Memory B cell (primary cell): ENCODE measurements around the gene SEC61B.
A peak's percentile ranks its signal among the peaks of the same experiment; 100 is the strongest.

Experiments
- ATAC-seq: fragments of 150-1000 bp; cut with Tn5 transposase; 2 replicates; pipeline ENCODE4 v1.10.0; 2021; ENCODE audit warnings: low read depth, mild to moderate bottlenecking, moderate library complexity
- DNase-seq, 2 donors: peaks; one replicate each; pipeline ENCODE4 v3.0.0; 2022; ENCODE audit warnings: low spot score in 2 of 2
- H3K27ac Mint-ChIP-seq: one replicate; pipeline ENCODE4 v1.8.0; 2022; ENCODE audit warnings: mild to moderate bottlenecking, moderate library complexity, mixed read lengths
- H3K27me3 Mint-ChIP-seq: one replicate; pipeline ENCODE4 v1.8.0; 2022; ENCODE audit warnings: mixed read lengths
- H3K36me3 Mint-ChIP-seq: one replicate; pipeline ENCODE4 v1.8.0; 2022; ENCODE audit warnings: mild to moderate bottlenecking, mixed read lengths
- H3K4me1 Mint-ChIP-seq: one replicate; pipeline ENCODE4 v1.8.0; 2022; ENCODE audit warnings: mixed read lengths
- H3K4me3 Mint-ChIP-seq: one replicate; pipeline ENCODE4 v1.8.0; 2022; ENCODE audit warnings: mild to moderate bottlenecking, moderate library complexity, mixed read lengths
- H3K9me3 Mint-ChIP-seq: one replicate; pipeline ENCODE4 v1.8.0; 2022; ENCODE audit warnings: mixed read lengths

The SEC61B gene

GRCh38 chr9:99201603-99202002, 20.5 kb upstream of the SEC61B start:
- DNase-seq, result no peak
- no peaks in the 10 kb centered on the region for H3K36me3 Mint-ChIP-seq
- ATAC-seq, result no peak
- no peak overlapping the region for H3K27ac Mint-ChIP-seq
- peaks cover 7% of the 10 kb centered on the region for H3K4me1 Mint-ChIP-seq
- H3K4me3 Mint-ChIP-seq, result no peak overlapping the region
- no peaks in the 10 kb centered on the region for H3K27me3 Mint-ChIP-seq
- H3K9me3 Mint-ChIP-seq, result peaks cover 1% of the 10 kb centered on the region

GRCh38 chr9:99210572-99210971, 11.5 kb upstream of the SEC61B start:
- H3K9me3 Mint-ChIP-seq, result peaks cover 8% of the 10 kb centered on the region
- H3K4me1 Mint-ChIP-seq, result peaks cover 16% of the 10 kb centered on the region
- no peak overlapping the region for H3K4me3 Mint-ChIP-seq
- H3K36me3 Mint-ChIP-seq, result peaks cover 21% of the 10 kb centered on the region
- no peak overlapping the region for H3K27ac Mint-ChIP-seq
- no peak for ATAC-seq
- peaks cover 2% of the 10 kb centered on the region for H3K27me3 Mint-ChIP-seq
- no peak for DNase-seq

DNA sequence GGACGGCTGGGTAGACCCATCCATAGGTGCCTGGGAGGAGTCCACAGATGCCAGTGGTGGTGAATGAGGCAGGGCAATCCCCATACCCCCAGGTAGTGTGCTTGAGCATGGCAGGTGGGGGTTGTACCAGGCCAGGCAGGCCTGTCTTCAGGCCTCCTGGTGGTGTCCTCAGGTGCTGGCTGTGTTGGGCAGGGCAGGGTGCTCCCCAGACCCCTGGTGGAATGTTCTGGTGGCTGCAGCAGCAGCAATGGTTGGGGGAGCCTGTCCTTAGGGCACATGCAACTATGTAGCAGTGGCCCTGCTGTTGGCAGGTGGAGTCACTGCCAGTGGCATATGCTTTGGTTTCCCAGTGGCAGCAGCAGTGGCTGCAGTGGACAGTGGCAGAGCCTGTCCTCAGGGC, 10.3 kb upstream of the SEC61B start:
- Mint-ChIP-seq H3K4me1 (peaks cover 16% of the 10 kb centered on the region), H3K27me3 (peaks cover 2% of the 10 kb centered on the region), H3K4me3 (no peak overlapping the region), H3K36me3 (peaks cover 25% of the 10 kb centered on the region), H3K27ac (no peak overlapping the region), H3K9me3 (peaks cover 7% of the 10 kb centered on the region)
- no peak for ATAC-seq
- DNase-seq, result no peak

- H3K27ac Mint-ChIP-seq, result no peak overlapping the region
- peaks cover 32% of the 10 kb centered on the region for H3K36me3 Mint-ChIP-seq
- DNase-seq, result no peak
- no peak overlapping the region for H3K4me3 Mint-ChIP-seq
- H3K9me3 Mint-ChIP-seq, result peaks cover 5% of the 10 kb centered on the region
- peaks cover 2% of the 10 kb centered on the region for H3K27me3 Mint-ChIP-seq
- peaks cover 19% of the 10 kb centered on the region for H3K4me1 Mint-ChIP-seq
- peak; percentile 66 for ATAC-seq
Observed at GRCh38 chr9:99213197-99213596, 8.9 kb upstream of the SEC61B start.

- no peak overlapping the region for H3K4me3 Mint-ChIP-seq
- H3K9me3 Mint-ChIP-seq, result peaks cover 3% of the 10 kb centered on the region
- H3K27ac Mint-ChIP-seq, result no peak overlapping the region
- H3K4me1 Mint-ChIP-seq, result peaks cover 34% of the 10 kb centered on the region
- no peaks in the 10 kb centered on the region for H3K27me3 Mint-ChIP-seq
- no peak for DNase-seq
- ATAC-seq, result no peak
- H3K36me3 Mint-ChIP-seq, result peaks cover 35% of the 10 kb centered on the region
Observed at GRCh38 chr9:99216073-99216472, 6.0 kb upstream of the SEC61B start.

DNA sequence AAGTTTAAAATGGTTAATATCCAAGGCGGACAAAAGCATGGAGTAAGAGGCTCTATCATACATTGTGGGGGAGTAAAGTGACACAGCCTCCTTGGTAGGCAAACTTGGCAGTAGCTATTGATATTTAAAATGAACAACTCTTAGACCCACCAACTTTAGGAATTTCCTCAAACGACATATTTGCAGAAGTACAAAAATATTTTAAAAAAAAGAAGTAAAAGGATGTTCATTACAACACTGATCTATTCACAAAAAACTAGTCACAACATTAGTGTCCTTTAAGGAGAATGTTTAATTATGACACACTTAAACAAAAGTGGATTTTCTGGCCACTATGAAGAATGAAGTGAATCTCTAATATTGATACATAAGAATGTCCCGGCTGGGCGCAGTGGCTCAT, 2.1 kb upstream of the SEC61B start:
- Mint-ChIP-seq H3K9me3 (no peaks in the 10 kb centered on the region), H3K4me3 (peak overlapping the region; percentile 46), H3K36me3 (peaks cover 36% of the 10 kb centered on the region), H3K4me1 (peaks cover 45% of the 10 kb centered on the region), H3K27ac (no peak overlapping the region), H3K27me3 (no peaks in the 10 kb centered on the region)
- DNase-seq (no peak), ATAC-seq (no peak)

GRCh38 chr9:99221266-99221620, 839 bp upstream of the SEC61B start:
- ATAC-seq (no peak), DNase-seq (no peak)
- Mint-ChIP-seq H3K9me3 (no peaks in the 10 kb centered on the region), H3K36me3 (peaks cover 32% of the 10 kb centered on the region), H3K4me1 (peaks cover 47% of the 10 kb centered on the region), H3K27me3 (no peaks in the 10 kb centered on the region), H3K27ac (peak overlapping the region; percentile 100), H3K4me3 (peak overlapping the region; percentile 95)

DNA sequence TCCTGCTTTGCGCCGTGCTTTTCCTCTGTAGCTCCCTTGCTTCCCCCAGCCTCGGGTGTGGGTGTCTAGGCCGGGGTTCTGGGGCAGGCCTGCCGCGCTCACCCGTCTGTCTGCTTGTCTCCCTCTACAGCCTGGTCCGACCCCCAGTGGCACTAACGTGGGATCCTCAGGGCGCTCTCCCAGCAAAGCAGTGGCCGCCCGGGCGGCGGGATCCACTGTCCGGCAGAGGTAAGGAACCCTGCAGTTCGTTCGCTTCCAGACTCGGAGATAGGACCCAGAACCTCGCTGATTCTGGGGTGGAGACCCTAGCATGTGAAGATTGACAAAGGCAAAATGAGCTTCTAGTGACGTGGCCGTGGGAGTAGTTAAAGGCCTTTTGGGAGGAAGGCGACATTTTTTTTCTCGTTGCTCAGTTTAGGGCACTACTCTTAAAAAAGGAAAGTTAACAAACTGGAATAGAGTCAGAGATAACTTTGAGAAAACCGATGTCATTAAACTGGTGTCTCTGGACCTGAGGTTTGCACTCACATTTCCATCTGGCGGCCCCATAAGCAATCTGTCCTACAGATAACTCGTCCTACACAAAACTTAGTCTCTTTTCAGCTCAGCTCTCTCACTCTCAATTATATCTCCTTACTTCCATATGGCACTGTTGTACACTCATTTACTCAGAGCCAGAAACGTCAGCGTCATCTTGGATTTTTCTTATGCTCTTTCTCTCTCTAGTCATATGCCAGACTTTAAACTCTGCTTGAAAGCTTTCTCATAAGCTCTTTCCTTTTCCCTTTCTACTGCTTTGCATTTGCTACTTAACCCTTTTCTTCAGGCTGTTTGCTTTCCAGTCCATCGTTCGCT, 561 bp downstream of the SEC61B start:
- peaks cover 25% of the 10 kb centered on the region for H3K36me3 Mint-ChIP-seq
- peak overlapping the region; percentile 100 for H3K27ac Mint-ChIP-seq
- no peaks in the 10 kb centered on the region for H3K27me3 Mint-ChIP-seq
- ATAC-seq, result peak; percentile 23
- DNase-seq, result no peak
- H3K9me3 Mint-ChIP-seq, result no peaks in the 10 kb centered on the region
- H3K4me1 Mint-ChIP-seq, result peaks cover 47% of the 10 kb centered on the region
- peak overlapping the region; percentile 95 for H3K4me3 Mint-ChIP-seq

- H3K4me3 Mint-ChIP-seq, result no peak overlapping the region
- DNase-seq (no peak), ATAC-seq (no peak)
- no peaks in the 10 kb centered on the region for H3K27me3 Mint-ChIP-seq
- no peaks in the 10 kb centered on the region for H3K9me3 Mint-ChIP-seq
- H3K27ac Mint-ChIP-seq, result peak overlapping the region; percentile 100
- peaks cover 24% of the 10 kb centered on the region for H3K36me3 Mint-ChIP-seq
- peaks cover 39% of the 10 kb centered on the region for H3K4me1 Mint-ChIP-seq
Observed at GRCh38 chr9:99224445-99224844, 2.4 kb downstream of the SEC61B start.

- Mint-ChIP-seq H3K27me3 (no peaks in the 10 kb centered on the region), H3K27ac (no peak overlapping the region), H3K4me3 (no peak overlapping the region), H3K36me3 (peaks cover 31% of the 10 kb centered on the region), H3K9me3 (no peaks in the 10 kb centered on the region), H3K4me1 (peaks cover 32% of the 10 kb centered on the region)
- ATAC-seq, result no peak
- no peak for DNase-seq
Observed at GRCh38 chr9:99226054-99226453, 4.0 kb downstream of the SEC61B start.

DNA sequence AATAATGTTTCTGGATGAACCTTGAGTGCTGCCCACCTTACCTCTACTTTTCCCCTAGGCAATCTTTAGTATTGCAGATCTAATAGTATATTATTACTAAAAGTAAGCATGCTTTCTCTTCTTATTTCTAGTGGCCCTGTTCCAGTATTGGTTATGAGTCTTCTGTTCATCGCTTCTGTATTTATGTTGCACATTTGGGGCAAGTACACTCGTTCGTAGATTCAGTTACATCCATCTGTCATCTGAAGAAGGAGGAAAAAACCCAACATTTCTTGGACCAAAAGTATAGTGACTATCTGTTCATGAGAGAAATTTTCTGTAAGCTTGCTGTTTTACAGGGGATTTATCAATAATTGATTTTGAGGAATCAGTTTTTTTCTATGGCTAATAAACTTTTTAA, 8.1 kb downstream of the SEC61B start:
- DNase-seq (no peak), ATAC-seq (no peak)
- Mint-ChIP-seq H3K27ac (peak overlapping the region; percentile 47), H3K4me3 (no peak overlapping the region), H3K36me3 (peaks cover 24% of the 10 kb centered on the region), H3K9me3 (no peaks in the 10 kb centered on the region), H3K27me3 (no peaks in the 10 kb centered on the region), H3K4me1 (peaks cover 19% of the 10 kb centered on the region)

- H3K36me3 Mint-ChIP-seq, result peaks cover 22% of the 10 kb centered on the region
- no peaks in the 10 kb centered on the region for H3K9me3 Mint-ChIP-seq
- no peak overlapping the region for H3K4me3 Mint-ChIP-seq
- no peak for ATAC-seq
- peak overlapping the region; percentile 98 for H3K27ac Mint-ChIP-seq
- H3K4me1 Mint-ChIP-seq, result peaks cover 22% of the 10 kb centered on the region
- peak; percentile 35 to 50 for DNase-seq
- H3K27me3 Mint-ChIP-seq, result no peaks in the 10 kb centered on the region
Observed at GRCh38 chr9:99231711-99232110, 9.6 kb downstream of the SEC61B start.

DNA sequence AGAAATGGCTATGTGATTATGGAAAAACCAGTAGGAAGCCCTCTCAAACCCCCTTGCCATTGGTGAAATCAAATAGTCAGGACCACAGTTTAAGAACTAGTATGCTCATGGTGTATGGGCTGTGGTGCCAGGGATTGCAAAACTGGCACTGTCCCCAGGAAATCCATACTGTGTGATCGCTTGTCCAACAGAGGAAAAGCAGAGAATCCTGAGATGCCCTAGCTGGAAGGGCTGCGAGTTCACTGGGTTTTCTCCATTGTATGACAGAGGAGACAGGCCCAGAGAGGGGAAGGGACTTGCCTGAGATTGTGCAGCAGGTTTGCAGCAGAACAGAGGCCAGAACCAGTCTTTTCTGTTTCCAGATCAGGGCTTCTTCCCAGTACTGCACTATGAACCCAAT, 12.5 kb downstream of the SEC61B start:
- no peaks in the 10 kb centered on the region for H3K27me3 Mint-ChIP-seq
- peaks cover 16% of the 10 kb centered on the region for H3K36me3 Mint-ChIP-seq
- ATAC-seq (no peak), DNase-seq (no peak)
- no peak overlapping the region for H3K4me3 Mint-ChIP-seq
- no peaks in the 10 kb centered on the region for H3K9me3 Mint-ChIP-seq
- peak overlapping the region; percentile 98 for H3K27ac Mint-ChIP-seq
- peaks cover 22% of the 10 kb centered on the region for H3K4me1 Mint-ChIP-seq

GRCh38 chr9:99235069-99235468, 13.0 kb downstream of the SEC61B start:
- H3K27ac Mint-ChIP-seq, result peak overlapping the region; percentile 98
- peaks cover 22% of the 10 kb centered on the region for H3K4me1 Mint-ChIP-seq
- ATAC-seq (no peak), DNase-seq (no peak)
- no peaks in the 10 kb centered on the region for H3K27me3 Mint-ChIP-seq
- no peak overlapping the region for H3K4me3 Mint-ChIP-seq
- H3K9me3 Mint-ChIP-seq, result no peaks in the 10 kb centered on the region
- peaks cover 16% of the 10 kb centered on the region for H3K36me3 Mint-ChIP-seq
